Measurements from ENCODE around the gene KCNIP3.

The KCNIP3 gene

GRCh38 chr2:95346738-95347671 is 49.9 kb downstream of the KCNIP3 start:
- TF ChIP-seq POLR2A (IDR thresholded peaks at IDR 0.05; ENCODE audit: low read depth, low read length) = no peak
- no peak for TF ChIP-seq POU2F2 (IDR thresholded peaks at IDR 0.05; ENCODE audit: low read depth, low read length)
- no peak for TF ChIP-seq PAX5 (IDR thresholded peaks at IDR 0.05; ENCODE audit: insufficient read depth, low read length, severe bottlenecking)
- no peak for TF ChIP-seq POLR2AphosphoS5 (IDR thresholded peaks at IDR 0.05; ENCODE audit: low read depth, low read length)
- TF ChIP-seq TAF1 (IDR thresholded peaks at IDR 0.05; ENCODE audit: low read depth, low read length) = no peak
- no peak for TF ChIP-seq SPI1 (IDR thresholded peaks at IDR 0.05; ENCODE audit: low read depth, low read length)
- FAIRE-seq = no peak
- DNase-seq (ENCODE audit: insufficient read length, low spot score) = no peak

GRCh38 chr2:95347681-95348608 is 50.8 kb downstream of the KCNIP3 start:
- no peak for FAIRE-seq
- DNase-seq (ENCODE audit: insufficient read length, low spot score) = no peak
- TF ChIP-seq POU2F2 (IDR thresholded peaks at IDR 0.05; ENCODE audit: low read depth, low read length) (no peak), SPI1 (IDR thresholded peaks at IDR 0.05; ENCODE audit: low read depth, low read length) (no peak)

- TF ChIP-seq TAF1 (IDR thresholded peaks at IDR 0.05; ENCODE audit: low read depth, low read length) = no peak
- no peak for TF ChIP-seq POLR2AphosphoS5 (IDR thresholded peaks at IDR 0.05; ENCODE audit: low read depth, low read length)
- DNase-seq (ENCODE audit: insufficient read length, low spot score) (no peak), FAIRE-seq (no peak)
Observed at GRCh38 chr2:95348609-95349567, 51.7 kb downstream of the KCNIP3 start.

GRCh38 chr2:95349568-95350322 is 52.6 kb downstream of the KCNIP3 start:
- DNase-seq (ENCODE audit: insufficient read length, low spot score) = no peak
- TF ChIP-seq POLR2AphosphoS5 (IDR thresholded peaks at IDR 0.05; ENCODE audit: low read depth, low read length) = no peak
- TF ChIP-seq SPI1 (IDR thresholded peaks at IDR 0.05; ENCODE audit: low read depth, low read length) = no peak
- TF ChIP-seq PAX5 (IDR thresholded peaks at IDR 0.05; ENCODE audit: insufficient read depth, low read length, severe bottlenecking) = no peak
- no peak for TF ChIP-seq POLR2A (IDR thresholded peaks at IDR 0.05; ENCODE audit: low read depth, low read length)
- FAIRE-seq = no peak

GRCh38 chr2:95350368-95350767 is 53.2 kb downstream of the KCNIP3 start:
- TF ChIP-seq POLR2AphosphoS5 (IDR thresholded peaks at IDR 0.05; ENCODE audit: low read depth, low read length) (no peak), SPI1 (IDR thresholded peaks at IDR 0.05; ENCODE audit: low read depth, low read length) (no peak), TAF1 (IDR thresholded peaks at IDR 0.05; ENCODE audit: low read depth, low read length) (no peak), PAX5 (IDR thresholded peaks at IDR 0.05; ENCODE audit: insufficient read depth, low read length, severe bottlenecking) (no peak), POU2F2 (IDR thresholded peaks at IDR 0.05; ENCODE audit: low read depth, low read length) (no peak), POLR2A (IDR thresholded peaks at IDR 0.05; ENCODE audit: low read depth, low read length) (no peak)
- FAIRE-seq (no peak), DNase-seq (ENCODE audit: insufficient read length, low spot score) (no peak)

GRCh38 chr2:95350774-95351597 is 53.8 kb downstream of the KCNIP3 start:
- no peak for TF ChIP-seq POU2F2 (IDR thresholded peaks at IDR 0.05; ENCODE audit: low read depth, low read length)
- no peak for TF ChIP-seq POLR2AphosphoS5 (IDR thresholded peaks at IDR 0.05; ENCODE audit: low read depth, low read length)
- FAIRE-seq (no peak), DNase-seq (ENCODE audit: insufficient read length, low spot score) (no peak)

GRCh38 chr2:95351598-95351915 is 54.4 kb downstream of the KCNIP3 start:
- FAIRE-seq (no peak), DNase-seq (ENCODE audit: insufficient read length, low spot score) (no peak)

GRCh38 chr2:95352310-95353054 is 55.3 kb downstream of the KCNIP3 start:
- no peak for TF ChIP-seq SPI1 (IDR thresholded peaks at IDR 0.05; ENCODE audit: low read depth, low read length)
- no peak for TF ChIP-seq PAX5 (IDR thresholded peaks at IDR 0.05; ENCODE audit: insufficient read depth, low read length, severe bottlenecking)
- no peak for TF ChIP-seq POLR2AphosphoS5 (IDR thresholded peaks at IDR 0.05; ENCODE audit: low read depth, low read length)
- TF ChIP-seq POU2F2 (IDR thresholded peaks at IDR 0.05; ENCODE audit: low read depth, low read length) = no peak
- no peak for TF ChIP-seq POLR2A (IDR thresholded peaks at IDR 0.05; ENCODE audit: low read depth, low read length)
- no peak for TF ChIP-seq TAF1 (IDR thresholded peaks at IDR 0.05; ENCODE audit: low read depth, low read length)
- DNase-seq (ENCODE audit: insufficient read length, low spot score) = no peak
- FAIRE-seq = no peak

More at GRCh38 chr2:95351598-95351915, 54.4 kb downstream of the KCNIP3 start:
- no peak for TF ChIP-seq PAX5 (IDR thresholded peaks at IDR 0.05; ENCODE audit: insufficient read depth, low read length, severe bottlenecking)
